RCC 7860 (cell line): ENCODE data around the gene AGAP1.
"Not testable (repeated sequence)": the region's sequence is repeated elsewhere in the genome, so short reads cannot be mapped to it uniquely, and the experiment has no call there.

ENCODE experiments used
- DNase-seq: peaks from one replicate; pipeline ENCODE4 v3.0.0-alpha.2; 2015; ENCODE audit warnings: low spot score
- FAIRE-seq: peaks from 2 replicates; lab custom pipeline; 2012; peaks lifted over from hg19 to GRCh38; lab: Jason Lieb, UNC

AGAP1 gene

GRCh38 chr2:236120829-236121228 is 627.0 kb downstream of the AGAP1 start:
- DNase-seq = no peak
- FAIRE-seq = no peak

- DNase-seq = no peak
- FAIRE-seq = no peak
Observed at GRCh38 chr2:236121546-236121945, 627.7 kb downstream of the AGAP1 start.

- DNase-seq (no peak), FAIRE-seq (no peak)
Observed at GRCh38 chr2:236122236-236122635, 628.4 kb downstream of the AGAP1 start.

GRCh38 chr2:236123716-236124115 is 629.9 kb downstream of the AGAP1 start:
- FAIRE-seq (no peak), DNase-seq (no peak)

- FAIRE-seq (no peak), DNase-seq (no peak)
Observed at GRCh38 chr2:236124182-236124893, 630.5 kb downstream of the AGAP1 start.

GRCh38 chr2:236125541-236125940 is 631.7 kb downstream of the AGAP1 start:
- no peak for FAIRE-seq
- no peak for DNase-seq

GRCh38 chr2:236127010-236127409 is 633.2 kb downstream of the AGAP1 start:
- no peak for DNase-seq
- FAIRE-seq = no peak

- DNase-seq (no peak), FAIRE-seq (no peak)
Observed at GRCh38 chr2:236128321-236128720, 634.5 kb downstream of the AGAP1 start.

GRCh38 chr2:236129935-236130334 is 636.1 kb downstream of the AGAP1 start:
- FAIRE-seq = no peak
- no peak for DNase-seq

- FAIRE-seq (no peak), DNase-seq (no peak)
Observed at GRCh38 chr2:236130349-236130998, 636.6 kb downstream of the AGAP1 start.

- DNase-seq (no peak), FAIRE-seq (no peak)
Observed at GRCh38 chr2:236131073-236131692, 637.3 kb downstream of the AGAP1 start.

- no peak for FAIRE-seq
Observed at GRCh38 chr2:236133410-236134012, 639.7 kb downstream of the AGAP1 start.

GRCh38 chr2:236136538-236136937 is 642.7 kb downstream of the AGAP1 start:
- FAIRE-seq = no peak

More at GRCh38 chr2:236133410-236134012, 639.7 kb downstream of the AGAP1 start:
- no peak for DNase-seq

GRCh38 chr2:236137066-236137465 is 643.2 kb downstream of the AGAP1 start:
- FAIRE-seq (no peak), DNase-seq (no peak)

More at GRCh38 chr2:236136538-236136937, 642.7 kb downstream of the AGAP1 start:
- no peak for DNase-seq

- not testable (repeated sequence) for FAIRE-seq, DNase-seq
Observed at GRCh38 chr2:236141616-236142015, 647.8 kb downstream of the AGAP1 start.

- no peak for FAIRE-seq
- DNase-seq = no peak
Observed at GRCh38 chr2:236143811-236144210, 650.0 kb downstream of the AGAP1 start.

- DNase-seq = no peak
- no peak for FAIRE-seq
Observed at GRCh38 chr2:236146436-236146835, 652.6 kb downstream of the AGAP1 start.

- FAIRE-seq (no peak), DNase-seq (no peak)
Observed at GRCh38 chr2:236155406-236155805, 661.6 kb downstream of the AGAP1 start.

GRCh38 chr2:236156095-236156859 is 662.4 kb downstream of the AGAP1 start:
- no peak for FAIRE-seq
- no peak for DNase-seq

GRCh38 chr2:236156860-236157194 is 663.0 kb downstream of the AGAP1 start:
- no peak for DNase-seq
- no peak for FAIRE-seq

GRCh38 chr2:236157366-236157765 is 663.5 kb downstream of the AGAP1 start:
- FAIRE-seq = no peak
- no peak for DNase-seq
